ENCODE measurements around the gene TMEM204.

TMEM204 gene

DNA sequence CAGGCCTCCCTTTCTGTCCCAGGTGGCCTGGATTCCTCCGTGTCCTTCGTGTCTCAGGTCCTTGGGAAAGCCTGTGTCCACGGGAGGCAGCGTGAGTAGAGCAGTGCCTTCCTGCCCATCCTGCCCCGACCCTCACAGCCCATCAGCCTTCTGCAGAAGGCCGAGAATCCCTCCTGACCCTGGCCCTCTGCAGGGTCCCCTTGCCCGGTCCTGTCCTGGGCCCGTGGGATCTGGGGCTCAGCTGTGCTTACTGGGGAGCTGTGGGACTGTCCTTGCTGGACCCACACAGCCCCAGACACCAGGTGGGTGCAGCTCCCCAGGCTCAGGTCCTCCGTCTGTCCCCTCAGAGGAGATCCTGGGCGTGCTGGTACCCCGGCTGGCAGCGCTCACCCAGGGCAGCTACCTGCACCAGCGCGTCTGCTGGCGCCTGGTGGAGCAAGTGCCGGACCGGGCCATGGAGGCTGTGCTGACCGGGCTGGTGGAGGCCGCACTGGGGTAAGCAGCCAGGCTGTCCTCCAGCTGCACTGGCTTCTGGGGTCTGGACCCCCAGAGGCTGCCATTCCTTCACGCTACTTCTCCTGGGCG, 36.4 kb upstream of the TMEM204 start:
- peak in 3 of 10 donors; percentile 30 to 85 (median 80) for DNase-seq
- intact Hi-C loops (cut with DNase I), result loop anchor here (10.0 kb wide), 1 partner anchor 118 kb away; the partner anchor contains the start of genes CRAMP1 and IFT140

GRCh38 chr16:1498899-1499676, 34.4 kb upstream of the TMEM204 start:
- peak in 3 of 10 donors; percentile 52 to 86 (median 62) for DNase-seq
- intact Hi-C loops (cut with DNase I), result loop anchor here (10.0 kb wide), 1 partner anchor 116 kb away; the partner anchor contains the start of genes CRAMP1 and IFT140

GRCh38 chr16:1499756-1500464, 33.6 kb upstream of the TMEM204 start:
- peak in 2 of 10 donors; percentile 59 to 70 for DNase-seq
- intact Hi-C loops (cut with DNase I), result loop anchor here (10.0 kb wide), 1 partner anchor 115 kb away; the partner anchor contains the start of genes CRAMP1 and IFT140

DNA sequence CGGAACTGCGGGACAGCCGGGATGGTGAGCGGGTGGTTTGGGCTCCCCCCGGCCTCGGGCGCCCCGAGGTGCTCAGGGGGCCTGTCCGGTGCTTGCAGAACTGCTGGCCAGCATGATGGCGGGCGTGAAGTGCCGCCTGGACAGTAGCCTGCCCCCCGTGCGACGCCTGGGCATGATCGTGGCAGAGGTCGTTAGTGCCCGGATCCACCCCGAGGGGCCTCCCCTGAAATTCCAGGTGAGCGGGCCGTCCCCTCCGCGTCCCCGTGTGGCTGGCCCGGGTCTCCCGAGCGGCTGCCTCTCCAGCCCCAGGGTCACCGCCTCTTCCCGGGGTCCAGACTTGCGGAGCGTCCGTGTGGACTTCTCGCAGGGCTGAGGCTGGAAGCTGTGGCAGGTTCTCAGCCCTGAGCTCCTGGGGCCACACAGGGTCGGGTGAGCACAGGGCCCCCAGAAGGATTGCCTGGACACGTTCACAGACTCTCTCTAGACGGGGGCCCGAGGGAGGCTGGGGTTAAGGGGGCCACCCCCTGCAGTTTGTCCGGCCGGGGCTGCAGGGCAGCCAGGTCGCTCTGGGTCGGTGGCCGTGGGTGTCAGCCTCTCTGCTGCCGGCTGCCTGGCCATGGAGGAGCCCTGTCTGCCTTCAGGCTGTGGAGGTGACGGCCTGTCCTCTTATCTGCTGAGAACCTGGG, 32.9 kb upstream of the TMEM204 start:
- intact Hi-C loops (cut with DNase I), result no loop called here
- DNase-seq, result peak in 2 of 10 donors; percentile 30 to 76

GRCh38 chr16:1501630-1502029, 31.8 kb upstream of the TMEM204 start:
- DNase-seq, result peak in 1 of 10 donors; percentile 56
- intact Hi-C loops (cut with DNase I), result no loop called here

DNA sequence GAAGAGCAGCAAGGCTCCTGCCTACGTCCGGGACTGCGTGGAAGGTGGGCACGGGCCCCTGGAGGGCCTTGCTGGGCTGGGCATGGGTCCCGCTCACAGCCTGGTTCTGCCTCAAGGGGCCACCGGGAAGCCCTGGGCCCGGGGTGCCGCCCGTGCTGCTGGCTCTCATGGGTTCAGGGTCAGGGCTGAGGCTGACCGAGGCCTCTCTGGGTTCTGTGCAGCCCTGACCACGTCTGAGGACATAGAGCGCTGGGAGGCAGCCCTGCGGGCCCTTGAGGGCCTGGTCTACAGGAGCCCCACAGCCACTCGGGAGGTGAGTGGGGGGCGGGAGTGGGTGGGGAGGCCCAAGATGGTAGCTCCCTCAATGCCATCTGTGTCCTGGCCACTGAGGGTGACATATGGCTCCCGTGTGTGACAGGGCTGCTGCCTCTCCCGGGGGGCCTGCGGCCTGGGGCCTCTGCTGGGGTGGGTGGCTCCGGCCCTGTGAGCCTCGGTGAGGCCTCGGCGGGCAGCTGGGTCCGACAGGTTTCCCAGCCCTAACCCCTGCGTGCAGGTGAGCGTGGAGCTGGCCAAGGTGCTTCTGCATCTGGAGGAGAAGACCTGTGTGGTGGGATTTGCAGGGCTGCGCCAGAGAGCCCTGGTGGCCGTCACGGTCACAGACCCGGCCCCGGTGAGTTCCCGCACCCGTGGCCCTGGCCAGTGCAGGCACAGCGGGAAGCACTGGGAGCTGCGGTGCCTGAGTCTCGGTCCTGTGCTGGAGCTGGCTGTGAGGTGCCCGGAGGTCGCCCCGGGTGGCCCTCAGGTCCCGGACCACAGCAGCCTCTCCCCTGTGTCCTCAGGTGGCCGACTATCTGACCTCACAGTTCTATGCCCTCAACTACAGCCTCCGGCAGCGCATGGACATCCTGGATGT, 31.1 kb upstream of the TMEM204 start:
- intact Hi-C loops (cut with DNase I), result no loop called here
- DNase-seq, result peak in 2 of 10 donors; percentile 76 to 79

- peak in 1 of 10 donors; percentile 67 for DNase-seq
- intact Hi-C loops (cut with DNase I), result no loop called here
These were observed 30.1 kb upstream of the TMEM204 start for GRCh38 chr16:1503110-1503955.

- intact Hi-C loops (cut with DNase I), result no loop called here
These were observed 28.2 kb upstream of the TMEM204 start for GRCh38 chr16:1505073-1505844.

DNA sequence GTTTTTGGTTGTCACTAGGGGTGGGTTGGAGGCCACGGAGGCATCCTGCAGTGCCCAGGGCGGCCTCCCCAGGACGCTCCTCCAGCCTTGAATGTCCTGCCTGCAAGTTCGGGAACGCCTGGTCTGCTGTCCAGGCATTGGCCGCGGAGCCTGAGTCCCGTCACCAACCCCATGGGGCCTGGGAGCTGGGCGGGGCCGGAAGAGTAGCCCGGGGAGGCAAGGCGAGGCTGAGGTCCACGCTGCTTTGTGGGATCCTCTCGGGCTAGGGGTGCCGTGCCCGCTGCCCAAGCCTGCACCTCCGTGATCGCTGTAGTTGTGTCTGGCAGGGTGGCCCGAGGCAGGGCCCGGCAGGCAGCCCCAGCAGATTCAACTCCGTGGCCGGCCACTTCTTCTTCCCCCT, 27.6 kb upstream of the TMEM204 start:
- intact Hi-C loops (cut with DNase I), result no loop called here
- peak in 1 of 10 donors; percentile 70 for DNase-seq

More at GRCh38 chr16:1505073-1505844, 28.2 kb upstream of the TMEM204 start:
- DNase-seq, result no peak

DNA sequence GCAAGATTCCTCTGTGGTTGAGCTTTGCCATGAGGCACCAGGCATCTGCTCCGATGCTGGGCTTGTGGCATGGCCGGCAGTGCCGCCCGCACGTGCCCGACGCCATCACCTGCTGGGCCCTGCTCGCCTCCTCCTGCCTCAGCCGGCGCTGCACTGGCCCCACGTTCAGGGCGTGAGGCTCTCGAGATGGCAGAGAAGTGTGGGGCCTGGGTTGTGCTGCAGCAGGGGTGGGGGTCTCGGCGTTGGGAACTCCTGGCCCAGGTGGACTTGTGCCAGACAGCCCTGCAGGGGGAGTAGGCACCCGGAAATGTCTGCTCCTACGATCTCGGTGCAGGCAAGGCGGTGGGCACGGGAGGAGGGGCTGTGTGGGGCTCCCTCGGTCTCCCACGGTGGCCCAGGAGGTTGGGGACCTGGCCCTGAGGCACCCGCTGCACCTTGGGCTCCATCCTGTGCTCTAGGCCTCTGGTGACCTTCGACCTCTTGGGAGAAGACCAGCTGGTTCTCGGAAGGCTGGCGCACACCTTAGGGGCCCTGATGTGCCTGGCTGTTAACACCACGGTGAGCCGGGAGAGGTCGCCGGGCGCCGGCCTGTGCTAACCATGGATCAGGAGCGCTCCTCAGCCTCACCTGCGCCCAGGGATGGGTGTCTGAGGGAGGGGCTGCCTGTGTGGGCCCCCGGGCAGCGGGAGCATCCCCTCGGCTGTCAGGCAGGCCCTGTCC, 26.8 kb upstream of the TMEM204 start:
- DNase-seq, result peak in 1 of 10 donors; percentile 66
- intact Hi-C loops (cut with DNase I), result no loop called here

DNA sequence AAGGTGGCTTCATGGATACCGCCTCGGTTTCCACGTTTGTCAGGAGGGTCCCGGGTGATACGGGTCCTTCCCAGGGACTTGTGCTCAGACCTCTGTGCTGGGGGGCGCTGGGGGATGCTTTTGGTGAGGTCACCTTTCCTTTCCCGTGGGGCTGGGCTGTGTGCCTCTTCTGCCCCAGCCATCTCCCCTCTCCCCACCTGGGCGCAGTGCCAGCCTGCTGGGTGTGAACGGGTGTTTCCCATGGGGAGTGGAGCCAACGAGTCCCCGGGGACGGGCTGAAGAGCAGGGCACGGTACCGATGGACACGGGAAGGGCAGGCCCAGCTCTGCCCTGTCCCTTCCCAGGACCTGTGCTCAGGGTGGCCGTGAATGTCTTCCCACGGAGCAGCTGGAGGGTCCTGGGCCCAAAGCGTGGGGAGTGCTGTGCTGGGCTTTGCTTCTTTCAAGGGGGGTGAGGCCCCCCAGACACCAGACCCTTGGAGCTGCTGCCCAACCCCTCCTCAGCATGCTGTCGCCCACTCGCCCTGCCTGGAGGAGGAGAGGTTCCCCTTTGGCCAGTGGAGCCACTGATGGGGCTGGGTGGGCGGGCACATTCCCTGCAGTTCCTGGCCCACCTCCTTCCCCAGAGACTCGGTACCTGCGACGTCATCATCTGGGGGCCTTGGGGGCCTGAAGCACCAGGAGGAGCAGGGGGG, 24.8 kb upstream of the TMEM204 start:
- DNase-seq, result no peak
- intact Hi-C loops (cut with DNase I), result no loop called here

DNA sequence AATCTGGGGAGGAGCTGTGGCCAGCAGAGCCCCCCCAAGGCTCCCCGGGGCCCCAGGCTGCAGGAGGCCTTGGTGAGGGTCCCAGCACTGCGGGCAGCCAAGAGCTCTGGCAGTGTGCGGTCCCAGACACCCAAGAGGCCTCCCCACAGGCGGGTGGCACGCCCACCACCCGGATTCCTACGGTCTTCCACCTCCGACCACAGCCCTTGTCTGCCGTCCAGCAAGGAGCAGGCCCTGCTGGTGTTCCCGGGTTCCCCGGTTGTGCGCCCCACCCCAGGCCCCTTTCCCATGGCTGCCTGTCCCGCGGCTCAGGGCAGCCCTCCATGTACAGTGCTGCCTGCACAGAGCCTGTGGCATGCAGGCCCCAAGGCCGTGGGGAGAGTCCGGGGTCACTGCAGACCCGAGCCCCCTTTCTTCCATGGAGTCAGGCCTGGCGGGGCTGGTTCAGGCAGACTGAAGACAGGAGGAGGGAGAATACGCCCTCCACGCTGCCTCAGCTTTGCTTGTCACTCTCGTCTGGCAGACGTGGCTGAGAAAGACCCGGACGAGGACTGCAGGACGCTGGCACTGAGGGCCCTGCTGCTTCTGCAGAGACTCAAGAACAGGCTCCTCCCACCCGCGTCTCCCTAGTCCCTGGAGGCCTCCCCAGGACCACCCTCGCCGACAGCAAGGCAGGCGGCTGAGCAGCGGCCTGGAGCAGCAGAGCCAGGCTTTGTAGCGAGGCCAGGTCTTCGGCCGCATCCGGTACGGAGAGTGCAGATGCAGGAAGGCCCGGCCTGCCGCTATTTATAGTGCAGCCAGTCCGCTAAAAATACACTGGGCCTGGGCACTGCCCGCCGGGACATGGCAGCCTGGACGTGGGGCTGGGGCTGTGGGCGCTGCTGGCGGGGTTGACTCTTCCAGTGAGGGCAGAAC, 23.9 kb upstream of the TMEM204 start:
- intact Hi-C loops (cut with DNase I), result no loop called here
- DNase-seq, result peak in 1 of 10 donors; percentile 32

- DNase-seq, result no peak
- intact Hi-C loops (cut with DNase I), result no loop called here
These were observed 23.2 kb upstream of the TMEM204 start for GRCh38 chr16:1510272-1510671.

GRCh38 chr16:1510941-1511351, 22.5 kb upstream of the TMEM204 start:
- intact Hi-C loops (cut with DNase I), result no loop called here
- no peak for DNase-seq
